ENCODE measurements around the gene LAMA4.

LAMA4 gene

GRCh38 chr6:112066606-112067005 lies 187.8 kb downstream of the LAMA4 start:
- Histone ChIP-seq H3K27me3 (ENCODE audit: control insufficient read depth, insufficient read depth, low read length) (no peaks in the 10 kb centered on the region), H3K36me3 (ENCODE audit: control insufficient read depth, insufficient read depth, low read length) (no peaks in the 10 kb centered on the region), H3K9ac (ENCODE audit: low read length) (no peak overlapping the region), H3K4me1 (ENCODE audit: control insufficient read depth, insufficient read depth, low read length) (no peaks in the 10 kb centered on the region), H3K4me3 (ENCODE audit: low read length) (no peak overlapping the region), H3K9me3 (ENCODE audit: control insufficient read depth, low read length) (no peaks in the 10 kb centered on the region)

- H3K4me3 ChIP-seq (ENCODE audit: low read length) = no peak overlapping the region
- H3K27me3 ChIP-seq (ENCODE audit: control insufficient read depth, insufficient read depth, low read length) = no peaks in the 10 kb centered on the region
Measured at GRCh38 chr6:112065426-112065986, 188.9 kb downstream of the LAMA4 start.

GRCh38 chr6:112062966-112063365 lies 191.4 kb downstream of the LAMA4 start:
- Histone ChIP-seq H3K27me3 (ENCODE audit: control insufficient read depth, insufficient read depth, low read length) (no peaks in the 10 kb centered on the region), H3K4me3 (ENCODE audit: low read length) (no peak overlapping the region), H3K4me1 (ENCODE audit: control insufficient read depth, insufficient read depth, low read length) (no peaks in the 10 kb centered on the region), H3K9ac (ENCODE audit: low read length) (no peak overlapping the region), H3K36me3 (ENCODE audit: control insufficient read depth, insufficient read depth, low read length) (no peaks in the 10 kb centered on the region), H3K9me3 (ENCODE audit: control insufficient read depth, low read length) (no peaks in the 10 kb centered on the region)

More at GRCh38 chr6:112065426-112065986, 188.9 kb downstream of the LAMA4 start:
- Histone ChIP-seq H3K4me1 (ENCODE audit: control insufficient read depth, insufficient read depth, low read length) (no peaks in the 10 kb centered on the region), H3K9ac (ENCODE audit: low read length) (no peak overlapping the region), H3K36me3 (ENCODE audit: control insufficient read depth, insufficient read depth, low read length) (no peaks in the 10 kb centered on the region), H3K9me3 (ENCODE audit: control insufficient read depth, low read length) (no peaks in the 10 kb centered on the region)

- H3K4me1 ChIP-seq (ENCODE audit: control insufficient read depth, insufficient read depth, low read length) = no peaks in the 10 kb centered on the region
- no peak overlapping the region for H3K9ac ChIP-seq (ENCODE audit: low read length)
- no peaks in the 10 kb centered on the region for H3K9me3 ChIP-seq (ENCODE audit: control insufficient read depth, low read length)
- H3K27me3 ChIP-seq (ENCODE audit: control insufficient read depth, insufficient read depth, low read length) = no peaks in the 10 kb centered on the region
- H3K4me3 ChIP-seq (ENCODE audit: low read length) = no peak overlapping the region
- H3K36me3 ChIP-seq (ENCODE audit: control insufficient read depth, insufficient read depth, low read length) = no peaks in the 10 kb centered on the region
Measured at GRCh38 chr6:112061605-112062004, 192.8 kb downstream of the LAMA4 start.
